Astrocyte (in vitro differentiated cells and primary cell): ENCODE results near the gene DDO. TPM values are rescaled to one million over a fixed set of nuclear protein-coding genes. Genes with fewer than 3 reads are reported as not detected.

Source experiments
- DNase-seq: peaks from one replicate; pipeline ENCODE4 v3.0.0-alpha.2; 2010; ENCODE audit warnings: low read depth
- FAIRE-seq: peaks from 2 replicates; lab custom pipeline; 2011; peaks lifted over from hg19 to GRCh38; lab: Jason Lieb, UNC
- H2AFZ ChIP-seq: 2 replicates; pipeline ENCODE4 v1.6.0; 2012; ENCODE audit warnings: low read depth, low read length, inconsistent platforms
- H3K27ac ChIP-seq: 2 replicates; pipeline ENCODE4 v1.5.1; 2011; ENCODE audit warnings: low read depth, low read length, inconsistent platforms
- H3K27me3 ChIP-seq: 2 replicates; pipeline ENCODE4 v1.6.0; 2011; ENCODE audit warnings: low read length, inconsistent platforms; ENCODE audit not compliant: insufficient read depth
- H3K36me3 ChIP-seq: 2 replicates; pipeline ENCODE4 v1.5.1; 2011; ENCODE audit warnings: low read length, inconsistent platforms; ENCODE audit not compliant: insufficient read depth
- H3K4me1 ChIP-seq: 2 replicates; pipeline ENCODE4 v1.5.1; 2011; ENCODE audit warnings: low read length, inconsistent platforms; ENCODE audit not compliant: insufficient read depth
- H3K4me2 ChIP-seq: 2 replicates; pipeline ENCODE4 v1.6.0; 2012; ENCODE audit warnings: low read length, inconsistent platforms
- H3K4me3 ChIP-seq: 2 replicates; pipeline ENCODE4 v1.5.1; 2011; ENCODE audit warnings: low read depth, mild to moderate bottlenecking, low read length, inconsistent platforms; ENCODE audit not compliant: insufficient read depth
- H3K79me2 ChIP-seq: 2 replicates; pipeline ENCODE4 v1.6.0; 2012; ENCODE audit warnings: mild to moderate bottlenecking, low read length, inconsistent platforms; ENCODE audit not compliant: insufficient read depth
- H3K9ac ChIP-seq: 2 replicates; pipeline ENCODE4 v1.6.0; 2012; ENCODE audit warnings: mild to moderate bottlenecking, low read length, inconsistent platforms
- H3K9me3 ChIP-seq: 2 replicates; pipeline ENCODE4 v1.5.1; 2012; ENCODE audit warnings: low read depth, mild to moderate bottlenecking, low read length, inconsistent platforms; ENCODE audit not compliant: insufficient read depth
- H4K20me1 ChIP-seq: 2 replicates; pipeline ENCODE4 v1.6.0; 2012; ENCODE audit warnings: low read length, inconsistent platforms; ENCODE audit not compliant: insufficient read depth
- H3K27ac Mint-ChIP-seq: one replicate; pipeline ENCODE4 v1.8.0; 2021; ENCODE audit warnings: mild to moderate bottlenecking, mixed read lengths; ENCODE audit not compliant: unreplicated experiment
- H3K27me3 Mint-ChIP-seq: one replicate; pipeline ENCODE4 v1.8.0; 2021; ENCODE audit warnings: low read depth, mixed read lengths; ENCODE audit not compliant: unreplicated experiment
- H3K36me3 Mint-ChIP-seq: one replicate; pipeline ENCODE4 v1.8.0; 2021; ENCODE audit warnings: low read depth, mixed read lengths; ENCODE audit not compliant: unreplicated experiment
- H3K4me1 Mint-ChIP-seq: one replicate; pipeline ENCODE4 v1.8.0; 2021; ENCODE audit warnings: low read depth, mixed read lengths; ENCODE audit not compliant: unreplicated experiment
- H3K4me3 Mint-ChIP-seq: one replicate; pipeline ENCODE4 v1.8.0; 2021; ENCODE audit warnings: mild to moderate bottlenecking, moderate library complexity, mixed read lengths; ENCODE audit not compliant: unreplicated experiment
- H3K9me3 Mint-ChIP-seq: one replicate; pipeline ENCODE4 v1.8.0; 2021; ENCODE audit warnings: mild to moderate bottlenecking, mixed read lengths; ENCODE audit not compliant: unreplicated experiment
- CTCF ChIP-seq: IDR thresholded peaks from 2 replicates; pipeline ENCODE4 v1.5.1; 2011; ENCODE audit warnings: low read depth, mild to moderate bottlenecking, inconsistent platforms, low read length, moderate library complexity; ENCODE audit not compliant: insufficient read depth
- EZH2 ChIP-seq: IDR thresholded peaks from 2 replicates; pipeline ENCODE4 v1.6.1; 2012; ENCODE audit warnings: mild to moderate bottlenecking, low read length, inconsistent platforms; ENCODE audit not compliant: insufficient read depth
- total RNA-seq: library from RNA; stranded (reverse); gene quantifications from 2 replicates; pipeline ENCODE4 v1.2.1, GENCODE V29; 2021

Gene DDO
- total RNA-seq, 1 donor from 2014 or later = not detected

DNA sequence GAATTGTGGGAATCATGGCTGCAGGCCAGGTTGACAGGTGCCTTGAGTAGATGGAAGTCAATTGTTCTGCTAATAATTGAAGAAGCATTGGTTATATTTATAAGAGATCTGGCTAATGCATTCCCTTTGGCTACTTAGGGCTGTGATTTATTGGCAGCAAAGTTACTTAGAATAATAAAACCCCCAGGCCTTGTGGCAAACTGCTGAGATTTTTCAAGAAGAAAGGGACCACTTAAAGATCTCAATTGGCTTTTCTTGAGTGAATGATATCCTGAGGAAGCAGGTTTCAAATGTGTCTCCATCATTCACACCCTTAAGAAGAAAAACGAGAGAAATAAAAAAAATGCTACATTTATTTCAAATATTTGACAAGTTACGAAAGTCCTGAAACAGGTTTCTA, 27.4 kb downstream of the DDO start:
- Histone ChIP-seq H3K27ac (no peak overlapping the region), H3K9me3 (no peaks in the 10 kb centered on the region), H3K27me3 (peaks cover 11% of the 10 kb centered on the region), H3K9ac (no peak overlapping the region), H3K4me2 (no peak overlapping the region), H3K4me1 (no peaks in the 10 kb centered on the region), H2AFZ (no peak overlapping the region), H3K4me3 (no peak overlapping the region), H3K79me2 (no peaks in the 10 kb centered on the region), H4K20me1 (no peaks in the 10 kb centered on the region), H3K36me3 (no peaks in the 10 kb centered on the region)
- Mint-ChIP-seq H3K4me1 (no peaks in the 10 kb centered on the region), H3K9me3 (no peaks in the 10 kb centered on the region), H3K27ac (no peak overlapping the region), H3K36me3 (no peaks in the 10 kb centered on the region), H3K4me3 (no peak overlapping the region), H3K27me3 (peaks cover 7% of the 10 kb centered on the region)
- no peak for DNase-seq
- no peak for TF ChIP-seq CTCF
- no peak for TF ChIP-seq EZH2
- no peak for FAIRE-seq

DNA sequence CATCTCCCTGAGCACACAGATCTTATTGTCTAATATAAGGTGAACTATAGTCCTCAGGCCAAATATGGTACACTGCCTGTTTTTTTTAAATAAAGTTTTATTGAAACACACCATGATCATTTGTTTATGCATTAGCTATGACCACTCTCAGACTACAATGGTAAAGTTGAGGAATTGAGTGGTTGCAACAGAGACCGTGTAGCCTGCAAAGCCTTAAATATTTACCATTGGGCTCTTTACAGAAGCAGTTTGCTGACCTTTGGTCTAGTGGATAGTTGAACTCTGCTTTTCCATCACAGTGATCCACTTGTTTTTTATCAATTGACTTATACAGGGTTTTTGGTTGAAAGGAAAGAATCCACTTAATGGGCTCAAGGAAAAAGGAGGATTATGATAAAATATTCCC, 29.9 kb downstream of the DDO start:
- no peak for DNase-seq
- Mint-ChIP-seq H3K4me1 (no peaks in the 10 kb centered on the region), H3K27ac (no peak overlapping the region), H3K9me3 (peaks cover 1% of the 10 kb centered on the region), H3K36me3 (no peaks in the 10 kb centered on the region), H3K27me3 (peaks cover 4% of the 10 kb centered on the region), H3K4me3 (no peak overlapping the region)
- no peak overlapping the region for H3K9ac ChIP-seq
- H2AFZ ChIP-seq = no peak overlapping the region
- H3K27me3 ChIP-seq = peaks cover 5% of the 10 kb centered on the region
- FAIRE-seq = no peak
- H3K36me3 ChIP-seq = no peaks in the 10 kb centered on the region
- no peak overlapping the region for H3K4me2 ChIP-seq
- H3K4me1 ChIP-seq = no peaks in the 10 kb centered on the region
- no peaks in the 10 kb centered on the region for H3K79me2 ChIP-seq
- no peak overlapping the region for H3K4me3 ChIP-seq
- TF ChIP-seq CTCF (no peak), EZH2 (no peak)
- H3K9me3 ChIP-seq = no peaks in the 10 kb centered on the region
- H4K20me1 ChIP-seq = no peaks in the 10 kb centered on the region
- H3K27ac ChIP-seq = no peak overlapping the region

GRCh38 chr6:110378552-110378951, 36.8 kb downstream of the DDO start:
- no peaks in the 10 kb centered on the region for H3K4me1 ChIP-seq
- FAIRE-seq = no peak
- no peak overlapping the region for H3K9ac ChIP-seq
- no peaks in the 10 kb centered on the region for H3K36me3 Mint-ChIP-seq
- no peaks in the 10 kb centered on the region for H3K27me3 ChIP-seq
- no peaks in the 10 kb centered on the region for H3K27me3 Mint-ChIP-seq
- no peaks in the 10 kb centered on the region for H3K4me1 Mint-ChIP-seq
- no peak overlapping the region for H3K27ac Mint-ChIP-seq
- no peaks in the 10 kb centered on the region for H3K9me3 ChIP-seq
- TF ChIP-seq CTCF (no peak), EZH2 (no peak)
- H4K20me1 ChIP-seq = no peaks in the 10 kb centered on the region
- H2AFZ ChIP-seq = no peak overlapping the region
- no peaks in the 10 kb centered on the region for H3K36me3 ChIP-seq
- H3K4me3 Mint-ChIP-seq = no peak overlapping the region
- peaks cover 1% of the 10 kb centered on the region for H3K9me3 Mint-ChIP-seq
- no peak overlapping the region for H3K4me2 ChIP-seq
- H3K79me2 ChIP-seq = no peaks in the 10 kb centered on the region
- DNase-seq = no peak
- H3K27ac ChIP-seq = no peak overlapping the region
- H3K4me3 ChIP-seq = no peak overlapping the region
